DND-41 (cell line): ENCODE data around the gene KCNJ1.

Experiments
- ATAC-seq: fragments of 200-7000 bp; cut with Tn5 transposase; 3 replicates; pipeline ENCODE4 v1.9.1; 2021; ENCODE audit warnings: low read depth; ENCODE audit not compliant: insufficient read depth
- DNase-seq: peaks from one replicate; pipeline ENCODE4 v3.0.0-alpha.2; 2020
- H2AFZ ChIP-seq: 2 replicates; pipeline ENCODE4 v1.6.0; 2012; ENCODE audit warnings: low read depth, low read length
- H3K27ac ChIP-seq: 2 replicates; pipeline ENCODE4 v1.5.1; 2012; ENCODE audit warnings: low read length, inconsistent platforms
- H3K27me3 ChIP-seq: fragments of 200-600 bp; sonication (generic); 2 replicates; pipeline ENCODE4 v1.6.0; 2012; ENCODE audit warnings: low read length, mild to moderate bottlenecking, inconsistent platforms; ENCODE audit not compliant: insufficient read depth, poor library complexity
- H3K36me3 ChIP-seq: 2 replicates; pipeline ENCODE4 v1.5.1; 2012; ENCODE audit warnings: low read length, inconsistent platforms; ENCODE audit not compliant: insufficient read depth
- H3K4me1 ChIP-seq: 2 replicates; pipeline ENCODE4 v1.5.1; 2012; ENCODE audit warnings: mild to moderate bottlenecking, low read length; ENCODE audit not compliant: insufficient read depth
- H3K4me2 ChIP-seq: 2 replicates; pipeline ENCODE4 v1.6.0; 2012; ENCODE audit warnings: mild to moderate bottlenecking, moderate library complexity, low read length, inconsistent platforms; ENCODE audit not compliant: insufficient read depth
- H3K4me3 ChIP-seq, 2 experiments: fragments of 200-600 bp in 1 of 2; shearing (Covaris generic) in 1 of 2; 2 replicates each; pipeline ENCODE4 v1.5.1; 2012 to 2016; ENCODE audit warnings: inconsistent platforms in 2 of 2, low read length in 2 of 2, mild to moderate bottlenecking in 2 of 2, low read depth in 1 of 2, moderate library complexity in 1 of 2
- H3K79me2 ChIP-seq: 2 replicates; pipeline ENCODE4 v1.6.0; 2012; ENCODE audit warnings: low read length, inconsistent platforms; ENCODE audit not compliant: insufficient read depth
- H3K9ac ChIP-seq: 2 replicates; pipeline ENCODE4 v1.6.0; 2012; ENCODE audit warnings: low read depth, mild to moderate bottlenecking, inconsistent platforms, low read length, moderate library complexity
- H3K9me3 ChIP-seq: 2 replicates; pipeline ENCODE4 v1.5.1; 2012; ENCODE audit warnings: low read length, moderate library complexity, mild to moderate bottlenecking, inconsistent platforms; ENCODE audit not compliant: insufficient read depth, severe bottlenecking
- H4K20me1 ChIP-seq: 2 replicates; pipeline ENCODE4 v1.6.0; 2012; ENCODE audit warnings: low read length; ENCODE audit not compliant: insufficient read depth
- EZH2 ChIP-seq: IDR thresholded peaks from 3 replicates; pipeline ENCODE4 v1.6.1; 2012; ENCODE audit warnings: borderline replicate concordance, low read depth, mild to moderate bottlenecking, moderate library complexity, low read length, inconsistent platforms; ENCODE audit not compliant: severe bottlenecking
- TF ChIP-seq, protein P1 (sequence below): IDR thresholded peaks from 2 replicates; pipeline ENCODE4 v1.5.1; 2012; ENCODE audit warnings: borderline replicate concordance, low read length, moderate library complexity, mild to moderate bottlenecking; ENCODE audit not compliant: poor library complexity, severe bottlenecking; ENCODE audit errors: extremely low read depth

KCNJ1 gene

DNA sequence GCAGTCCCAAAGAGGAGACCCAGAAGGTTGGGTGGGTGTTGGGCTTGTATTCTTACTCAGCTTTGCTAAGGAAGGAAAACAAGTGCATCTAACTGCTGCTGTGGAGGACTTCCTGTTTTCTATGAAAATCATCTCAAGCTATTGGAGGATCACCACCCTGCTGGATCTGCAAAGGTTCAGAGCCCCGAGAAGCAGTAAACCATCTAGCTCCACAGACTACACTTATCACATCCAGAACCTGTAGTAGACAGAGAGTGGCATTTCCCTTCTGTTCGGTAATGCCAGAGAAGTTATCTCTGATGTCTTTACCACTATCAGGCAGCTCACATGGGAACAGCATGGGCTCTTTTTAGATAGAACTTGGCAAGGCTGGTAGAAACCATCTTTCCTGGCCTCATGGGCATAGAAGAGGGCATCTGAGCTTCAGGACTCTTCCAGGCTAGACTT lies 21.7 kb downstream of the KCNJ1 start:
- Histone ChIP-seq H3K4me2 (no peak overlapping the region), H3K4me3 (no peak overlapping the region), H3K9me3 (no peaks in the 10 kb centered on the region), H3K27me3 (no peaks in the 10 kb centered on the region), H3K79me2 (no peaks in the 10 kb centered on the region), H4K20me1 (no peaks in the 10 kb centered on the region), H3K36me3 (no peaks in the 10 kb centered on the region), H2AFZ (peak overlapping the region; percentile 30), H3K9ac (no peak overlapping the region), H3K27ac (peak overlapping the region; percentile 8), H3K4me1 (peaks cover 16% of the 10 kb centered on the region)
- peak; percentile 47 for DNase-seq
- no peak for TF ChIP-seq EZH2
- TF ChIP-seq, protein P1, sequence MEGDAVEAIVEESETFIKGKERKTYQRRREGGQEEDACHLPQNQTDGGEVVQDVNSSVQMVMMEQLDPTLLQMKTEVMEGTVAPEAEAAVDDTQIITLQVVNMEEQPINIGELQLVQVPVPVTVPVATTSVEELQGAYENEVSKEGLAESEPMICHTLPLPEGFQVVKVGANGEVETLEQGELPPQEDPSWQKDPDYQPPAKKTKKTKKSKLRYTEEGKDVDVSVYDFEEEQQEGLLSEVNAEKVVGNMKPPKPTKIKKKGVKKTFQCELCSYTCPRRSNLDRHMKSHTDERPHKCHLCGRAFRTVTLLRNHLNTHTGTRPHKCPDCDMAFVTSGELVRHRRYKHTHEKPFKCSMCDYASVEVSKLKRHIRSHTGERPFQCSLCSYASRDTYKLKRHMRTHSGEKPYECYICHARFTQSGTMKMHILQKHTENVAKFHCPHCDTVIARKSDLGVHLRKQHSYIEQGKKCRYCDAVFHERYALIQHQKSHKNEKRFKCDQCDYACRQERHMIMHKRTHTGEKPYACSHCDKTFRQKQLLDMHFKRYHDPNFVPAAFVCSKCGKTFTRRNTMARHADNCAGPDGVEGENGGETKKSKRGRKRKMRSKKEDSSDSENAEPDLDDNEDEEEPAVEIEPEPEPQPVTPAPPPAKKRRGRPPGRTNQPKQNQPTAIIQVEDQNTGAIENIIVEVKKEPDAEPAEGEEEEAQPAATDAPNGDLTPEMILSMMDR: no peak
- ATAC-seq: peak; percentile 82

DNA sequence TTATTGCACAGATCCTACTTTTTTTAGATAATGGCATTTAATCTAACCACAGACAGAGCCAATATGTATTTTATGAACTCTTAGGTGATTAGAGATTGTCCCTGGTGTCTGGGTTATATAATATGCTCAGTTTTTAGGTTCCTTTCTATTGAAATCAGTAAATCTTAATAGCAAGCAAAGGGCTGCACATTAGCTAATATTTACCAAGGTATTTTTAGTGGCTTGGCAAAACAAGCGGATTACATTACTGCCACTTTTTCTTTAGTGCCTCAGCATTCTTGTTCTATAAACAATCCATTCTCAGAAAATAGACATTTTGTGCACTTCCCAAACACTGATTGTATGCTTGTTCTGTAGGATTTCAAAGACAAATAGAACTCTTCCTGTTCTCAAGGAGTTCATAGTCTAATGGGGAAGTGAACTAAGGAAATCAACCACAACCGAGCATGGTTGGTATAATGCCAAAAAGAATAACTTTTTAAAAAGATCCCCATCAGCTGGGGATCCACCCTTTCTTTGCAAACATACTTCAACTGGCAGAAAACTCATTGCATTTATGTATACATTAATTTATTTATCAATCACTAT lies 23.8 kb downstream of the KCNJ1 start:
- ATAC-seq (no peak), DNase-seq (no peak)
- H4K20me1 ChIP-seq: no peaks in the 10 kb centered on the region
- H3K27me3 ChIP-seq: no peaks in the 10 kb centered on the region
- H3K9ac ChIP-seq: no peak overlapping the region
- H3K4me2 ChIP-seq: no peak overlapping the region
- TF ChIP-seq, protein P1: no peak
- no peak for TF ChIP-seq EZH2
- H2AFZ ChIP-seq: no peak overlapping the region
- no peaks in the 10 kb centered on the region for H3K9me3 ChIP-seq
- no peak overlapping the region for H3K27ac ChIP-seq
- no peaks in the 10 kb centered on the region for H3K36me3 ChIP-seq
- no peaks in the 10 kb centered on the region for H3K79me2 ChIP-seq
- H3K4me1 ChIP-seq: peaks cover 16% of the 10 kb centered on the region
- no peak overlapping the region for H3K4me3 ChIP-seq

DNA sequence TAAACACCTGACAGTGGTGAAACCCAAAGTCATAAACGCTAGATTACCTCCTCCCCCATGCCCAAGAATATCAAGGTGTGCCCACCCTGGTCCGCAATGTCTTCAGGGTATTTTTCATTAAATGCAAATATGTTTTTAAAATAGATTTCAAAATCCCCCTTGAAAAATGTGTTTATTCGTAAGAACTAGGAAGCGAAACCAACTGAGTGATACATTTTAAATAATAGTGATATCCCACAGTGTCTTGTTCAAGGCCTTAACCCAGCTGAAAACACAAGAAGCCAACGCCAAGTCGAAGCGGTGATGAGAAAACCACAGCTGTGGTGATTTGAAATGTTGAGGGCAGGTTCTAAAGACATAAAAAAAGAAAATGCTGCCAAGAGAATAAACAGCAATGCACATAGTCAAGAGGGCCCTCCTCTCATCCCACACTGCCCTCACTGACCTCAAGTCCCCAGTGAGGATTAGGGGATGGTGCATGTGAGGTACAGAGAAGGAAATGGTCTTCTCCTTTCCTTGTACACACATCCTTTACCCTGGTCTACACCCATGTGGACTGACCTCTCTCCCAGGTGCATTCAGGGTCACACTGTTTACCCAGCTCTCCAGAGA lies 25.5 kb downstream of the KCNJ1 start:
- no peak overlapping the region for H3K27ac ChIP-seq
- ATAC-seq: no peak
- no peak overlapping the region for H3K9ac ChIP-seq
- H3K27me3 ChIP-seq: no peaks in the 10 kb centered on the region
- H3K9me3 ChIP-seq: no peaks in the 10 kb centered on the region
- H2AFZ ChIP-seq: no peak overlapping the region
- no peak for TF ChIP-seq EZH2
- TF ChIP-seq, protein P1: no peak
- H3K4me1 ChIP-seq: peaks cover 16% of the 10 kb centered on the region
- H3K4me3 ChIP-seq: no peak overlapping the region
- no peak for DNase-seq
- no peak overlapping the region for H3K4me2 ChIP-seq
- no peaks in the 10 kb centered on the region for H4K20me1 ChIP-seq
- H3K79me2 ChIP-seq: no peaks in the 10 kb centered on the region
- H3K36me3 ChIP-seq: no peaks in the 10 kb centered on the region
